NCI-H2196 (cell line): Measurements from ENCODE around the gene CDH11.

ENCODE experiments used
- DNase-seq: peaks from one replicate; lab custom pipeline; 2025; ENCODE audit not compliant: unreplicated experiment; lab: John Stamatoyannopoulos, UW

Gene CDH11, protein sequence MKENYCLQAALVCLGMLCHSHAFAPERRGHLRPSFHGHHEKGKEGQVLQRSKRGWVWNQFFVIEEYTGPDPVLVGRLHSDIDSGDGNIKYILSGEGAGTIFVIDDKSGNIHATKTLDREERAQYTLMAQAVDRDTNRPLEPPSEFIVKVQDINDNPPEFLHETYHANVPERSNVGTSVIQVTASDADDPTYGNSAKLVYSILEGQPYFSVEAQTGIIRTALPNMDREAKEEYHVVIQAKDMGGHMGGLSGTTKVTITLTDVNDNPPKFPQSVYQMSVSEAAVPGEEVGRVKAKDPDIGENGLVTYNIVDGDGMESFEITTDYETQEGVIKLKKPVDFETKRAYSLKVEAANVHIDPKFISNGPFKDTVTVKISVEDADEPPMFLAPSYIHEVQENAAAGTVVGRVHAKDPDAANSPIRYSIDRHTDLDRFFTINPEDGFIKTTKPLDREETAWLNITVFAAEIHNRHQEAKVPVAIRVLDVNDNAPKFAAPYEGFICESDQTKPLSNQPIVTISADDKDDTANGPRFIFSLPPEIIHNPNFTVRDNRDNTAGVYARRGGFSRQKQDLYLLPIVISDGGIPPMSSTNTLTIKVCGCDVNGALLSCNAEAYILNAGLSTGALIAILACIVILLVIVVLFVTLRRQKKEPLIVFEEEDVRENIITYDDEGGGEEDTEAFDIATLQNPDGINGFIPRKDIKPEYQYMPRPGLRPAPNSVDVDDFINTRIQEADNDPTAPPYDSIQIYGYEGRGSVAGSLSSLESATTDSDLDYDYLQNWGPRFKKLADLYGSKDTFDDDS

DNA sequence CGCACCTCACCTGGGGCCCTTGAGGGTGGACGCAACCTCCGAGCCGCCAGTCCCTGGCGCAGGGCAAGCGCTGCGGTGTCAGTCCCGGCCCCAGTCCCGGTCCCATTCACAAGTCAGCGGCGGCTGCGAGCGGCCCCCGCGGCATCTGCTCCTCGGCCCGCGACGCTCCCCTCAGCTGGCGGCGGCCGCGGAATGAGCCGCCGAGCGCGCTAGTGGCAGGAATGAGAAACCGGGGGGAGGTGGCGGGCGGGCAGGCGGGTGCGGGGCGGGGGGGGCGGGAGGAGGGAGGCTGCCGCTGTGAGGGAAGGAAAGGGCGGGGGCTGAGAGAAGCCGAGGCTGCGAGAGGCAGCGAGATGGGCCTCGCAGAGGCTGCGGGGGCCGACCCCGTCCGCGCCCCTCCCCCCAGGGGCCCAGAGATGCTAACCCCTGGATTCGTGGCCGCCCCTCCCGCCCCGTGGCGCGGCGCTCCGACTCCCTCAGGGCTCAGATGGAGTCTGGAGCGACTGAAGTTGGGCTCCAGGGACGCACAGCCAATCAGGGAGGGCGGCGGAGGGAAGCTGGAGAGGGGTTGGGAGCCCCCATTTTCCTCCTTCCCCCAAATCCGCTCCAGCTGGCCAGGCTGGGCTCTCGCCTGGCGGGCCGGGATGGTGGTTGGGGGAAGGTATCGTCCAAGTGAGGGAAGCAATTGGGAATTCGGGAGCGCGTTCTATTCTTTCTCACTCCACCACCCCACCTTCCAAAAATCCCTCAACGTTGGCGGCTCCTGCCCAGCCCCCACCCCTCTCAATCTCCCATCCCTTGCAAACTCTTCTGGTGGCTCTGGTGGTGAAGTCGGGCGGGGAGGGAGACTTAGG is at the start of gene CDH11:
TSS of gene CDH11 (minus strand) at position 194 of the 854 bp plus-strand sequence. CDS start 117,194 bp downstream, outside the sequence.
- peak; percentile 23 for DNase-seq

DNA sequence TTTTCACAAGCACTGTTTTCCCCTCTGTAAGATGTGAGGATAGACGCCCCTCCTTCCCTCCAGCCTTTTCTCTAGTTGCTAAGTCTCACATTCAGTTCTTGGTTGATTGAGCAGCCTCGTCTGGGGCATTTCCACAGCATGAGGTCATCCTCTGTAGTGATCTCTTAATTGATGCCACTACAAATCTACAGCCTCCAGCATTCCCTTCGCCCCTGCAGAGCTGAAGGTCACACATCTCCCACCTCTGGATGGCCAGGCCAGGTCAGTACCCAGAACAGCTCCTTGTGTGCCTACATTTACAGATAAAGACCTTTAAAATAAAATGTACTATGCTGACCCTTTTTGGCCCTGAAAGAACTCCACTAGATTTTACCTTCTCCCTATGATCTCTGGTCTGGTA is 32.5 kb upstream of the CDH11 start:
- no peak for DNase-seq

DNA sequence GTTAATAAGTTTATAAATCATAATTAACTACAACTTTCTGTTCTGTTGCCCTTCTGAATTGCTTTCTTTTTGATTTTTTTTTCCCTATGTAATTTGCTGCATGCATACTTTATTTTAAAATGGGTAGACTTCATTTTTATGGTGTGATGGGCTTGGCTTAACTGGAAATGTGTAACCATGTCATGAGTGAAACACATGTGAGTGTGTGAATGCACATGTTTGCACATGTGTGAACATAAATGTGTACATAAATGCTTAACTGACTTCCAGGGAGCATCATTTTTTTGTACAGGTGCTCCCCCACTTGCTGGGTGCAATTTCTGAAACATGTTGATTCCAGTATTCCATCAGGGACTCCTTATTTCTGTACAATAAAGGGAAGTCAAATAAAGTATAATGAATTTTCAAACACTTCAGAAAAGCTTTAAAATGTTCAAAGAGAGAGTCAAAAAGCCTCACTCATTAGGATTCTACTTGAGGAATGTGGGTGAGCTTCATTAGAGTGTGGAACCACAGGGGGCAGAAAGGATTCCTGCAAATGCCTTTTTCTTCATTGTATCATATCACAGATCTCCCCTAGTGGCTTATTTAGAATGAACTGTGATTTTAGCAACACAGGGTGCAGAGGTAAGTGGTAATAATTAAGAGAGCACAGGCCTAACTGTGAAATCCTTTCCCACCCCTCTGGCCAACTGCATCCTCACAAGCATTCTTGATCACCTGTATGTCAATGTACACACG is 31.7 kb upstream of the CDH11 start:
- DNase-seq, result no peak

DNA sequence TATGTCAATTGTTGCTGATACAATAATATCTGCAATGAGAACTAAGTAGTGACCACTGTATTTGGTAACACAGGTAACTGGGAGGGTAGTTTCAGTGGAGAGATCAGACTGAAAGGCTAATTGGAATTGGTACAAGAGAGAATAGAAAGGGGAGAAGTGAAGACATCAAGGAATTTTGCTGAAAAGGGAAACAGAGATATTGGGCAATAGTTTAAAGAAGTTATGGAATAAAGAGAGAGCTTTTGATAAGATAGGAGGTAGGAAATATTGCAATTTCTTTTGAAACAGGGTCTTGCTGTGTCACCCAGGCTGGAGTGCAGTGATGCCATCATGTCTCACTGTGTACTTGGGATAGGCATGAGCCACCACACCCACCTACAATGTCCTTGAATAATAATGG is 26.9 kb upstream of the CDH11 start:
- no peak for DNase-seq

DNA sequence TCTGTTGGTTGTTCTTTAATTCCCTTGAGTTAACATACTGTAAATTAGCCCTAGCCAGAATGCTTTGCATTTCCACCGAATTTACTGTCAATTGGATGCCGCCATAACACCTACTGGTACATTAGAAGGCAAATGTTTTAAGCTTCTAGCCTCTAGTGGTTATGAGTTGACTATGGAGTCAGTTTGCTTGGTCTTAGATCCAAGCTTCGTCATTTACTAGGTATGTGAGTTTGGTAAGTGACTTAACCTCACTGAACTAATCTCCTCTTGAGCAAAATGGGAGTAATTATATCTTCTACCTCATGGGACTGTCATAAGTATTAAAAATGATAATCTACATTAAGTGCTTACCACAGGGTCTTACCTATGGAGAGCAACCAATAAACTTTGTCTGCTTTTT is 20.4 kb upstream of the CDH11 start:
- DNase-seq, result no peak

DNA sequence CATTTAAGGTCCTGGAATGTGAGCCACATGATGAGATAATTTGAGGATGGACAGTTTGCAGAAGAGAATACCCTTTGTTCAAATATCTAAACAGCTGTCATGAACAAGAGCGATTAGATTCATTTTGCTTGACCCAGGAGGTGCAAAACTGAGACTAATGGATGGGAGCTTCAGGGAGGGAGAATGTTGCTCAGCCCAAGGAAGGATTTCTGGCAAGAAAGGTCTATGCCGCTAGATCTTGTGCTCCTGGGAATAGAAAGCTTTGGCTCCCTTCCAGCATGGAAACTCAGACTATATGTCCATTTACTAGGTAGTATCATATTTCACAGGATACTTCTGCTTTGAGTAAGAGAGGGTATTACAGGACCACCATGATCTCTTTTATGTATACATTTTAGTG is 14.8 kb upstream of the CDH11 start:
- DNase-seq, result no peak

DNA sequence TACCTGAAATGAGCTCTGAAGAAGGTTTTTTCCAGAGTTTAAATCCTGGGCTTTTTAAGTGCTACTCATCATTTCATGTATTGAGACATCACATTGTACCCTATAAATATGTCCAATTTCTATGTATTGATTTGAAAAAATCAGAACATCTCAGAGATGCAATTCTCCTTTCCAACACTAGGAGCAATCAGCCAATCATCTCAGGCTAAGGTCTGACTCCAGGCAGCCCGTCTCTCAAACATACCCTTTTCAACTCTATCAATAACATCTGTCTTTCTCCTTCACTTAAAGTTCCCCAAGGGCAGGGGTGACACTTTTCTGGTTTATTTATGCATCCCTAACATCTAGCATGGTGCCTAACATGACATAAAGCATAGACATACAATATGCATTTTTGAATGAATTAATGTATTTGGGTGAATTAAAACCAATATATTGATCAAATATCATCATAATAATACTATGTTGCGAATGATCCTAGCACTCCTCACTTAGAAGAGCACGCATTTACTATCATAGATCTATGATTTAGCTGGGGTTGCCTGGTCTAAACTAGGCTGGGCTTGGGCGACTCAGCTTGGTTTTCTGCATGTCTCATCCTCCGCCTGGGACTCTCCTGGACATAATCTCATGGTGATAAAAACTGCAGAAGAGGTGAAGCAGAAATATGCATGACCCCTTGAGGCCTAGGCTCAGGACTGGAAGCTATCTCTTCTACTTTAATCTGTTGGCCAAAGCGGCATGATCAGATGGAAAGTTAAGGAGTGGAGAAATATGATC is 5.2 kb upstream of the CDH11 start:
- no peak for DNase-seq

DNA sequence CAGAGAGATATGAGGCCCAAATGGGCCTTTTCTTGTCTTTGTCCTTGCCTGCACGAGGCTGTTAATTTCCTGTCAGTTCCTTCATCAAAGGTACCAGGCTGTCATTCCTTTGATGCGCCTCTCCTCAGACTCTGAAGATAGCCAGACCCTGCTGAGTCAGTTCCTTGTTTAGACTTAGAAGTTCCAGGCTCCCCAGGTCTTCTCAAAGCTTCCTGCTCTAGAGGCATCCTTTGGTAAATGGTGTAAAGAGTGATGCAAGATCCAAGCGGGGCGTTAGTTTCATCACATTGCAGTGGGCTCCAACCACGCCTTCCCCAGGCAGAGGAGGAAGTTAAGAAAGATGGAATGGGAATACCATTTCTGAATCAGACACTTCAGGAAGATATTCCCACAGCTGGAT is 4.0 kb upstream of the CDH11 start:
- no peak for DNase-seq

DNA sequence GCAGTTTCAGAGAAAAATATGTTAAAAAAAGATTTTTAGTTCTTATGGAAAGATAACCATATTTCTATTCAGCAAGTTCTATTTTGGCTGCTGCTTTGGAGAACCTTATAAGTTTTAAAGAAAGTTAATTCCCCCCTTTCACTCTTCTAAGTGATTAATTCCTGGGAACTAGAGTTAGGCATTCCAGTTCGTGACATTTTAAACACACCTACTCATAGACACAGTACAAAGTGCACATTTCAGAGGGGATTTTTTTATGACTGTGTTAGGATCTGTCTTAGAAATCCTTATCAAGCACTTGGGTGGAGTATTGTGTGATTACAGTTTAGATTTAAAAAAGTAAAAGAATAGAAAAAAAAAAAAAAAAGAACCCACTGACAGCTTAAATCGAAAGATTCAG is 3.5 kb upstream of the CDH11 start:
- DNase-seq, result no peak

DNA sequence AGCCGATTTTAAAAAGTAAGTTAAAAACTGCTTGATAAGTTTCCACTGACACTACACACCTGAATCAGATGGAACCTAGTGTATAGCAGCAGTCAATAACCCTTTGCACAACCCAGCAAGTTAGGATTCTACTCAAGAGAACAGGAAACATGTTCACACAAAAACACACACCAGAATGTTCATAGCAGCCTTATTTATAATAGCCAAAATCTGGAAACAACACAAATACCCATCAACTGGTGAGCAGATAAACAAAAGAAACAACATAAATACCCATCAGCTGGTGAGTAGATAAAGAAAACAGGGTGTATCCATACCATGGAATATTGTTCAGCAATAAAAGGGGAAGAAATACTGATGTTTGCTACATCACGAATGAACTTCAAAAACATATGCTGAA is 2.7 kb upstream of the CDH11 start:
- no peak for DNase-seq

DNA sequence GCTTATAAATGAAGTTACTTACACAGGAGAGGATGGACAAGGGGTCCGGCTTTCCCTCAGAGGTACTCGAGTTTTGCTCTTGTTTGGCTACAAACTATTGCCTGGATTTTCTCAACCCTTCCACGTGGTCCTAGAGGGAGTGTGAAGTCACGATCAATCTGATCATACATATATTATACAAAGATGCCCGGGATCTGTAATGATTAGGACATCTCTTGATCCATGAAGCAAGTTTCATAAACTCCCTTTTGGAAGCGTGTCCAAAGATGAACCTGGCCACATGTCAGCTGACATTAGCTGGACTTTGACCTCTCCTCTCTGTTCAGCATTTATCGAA is 2.3 kb upstream of the CDH11 start:
- no peak for DNase-seq

DNA sequence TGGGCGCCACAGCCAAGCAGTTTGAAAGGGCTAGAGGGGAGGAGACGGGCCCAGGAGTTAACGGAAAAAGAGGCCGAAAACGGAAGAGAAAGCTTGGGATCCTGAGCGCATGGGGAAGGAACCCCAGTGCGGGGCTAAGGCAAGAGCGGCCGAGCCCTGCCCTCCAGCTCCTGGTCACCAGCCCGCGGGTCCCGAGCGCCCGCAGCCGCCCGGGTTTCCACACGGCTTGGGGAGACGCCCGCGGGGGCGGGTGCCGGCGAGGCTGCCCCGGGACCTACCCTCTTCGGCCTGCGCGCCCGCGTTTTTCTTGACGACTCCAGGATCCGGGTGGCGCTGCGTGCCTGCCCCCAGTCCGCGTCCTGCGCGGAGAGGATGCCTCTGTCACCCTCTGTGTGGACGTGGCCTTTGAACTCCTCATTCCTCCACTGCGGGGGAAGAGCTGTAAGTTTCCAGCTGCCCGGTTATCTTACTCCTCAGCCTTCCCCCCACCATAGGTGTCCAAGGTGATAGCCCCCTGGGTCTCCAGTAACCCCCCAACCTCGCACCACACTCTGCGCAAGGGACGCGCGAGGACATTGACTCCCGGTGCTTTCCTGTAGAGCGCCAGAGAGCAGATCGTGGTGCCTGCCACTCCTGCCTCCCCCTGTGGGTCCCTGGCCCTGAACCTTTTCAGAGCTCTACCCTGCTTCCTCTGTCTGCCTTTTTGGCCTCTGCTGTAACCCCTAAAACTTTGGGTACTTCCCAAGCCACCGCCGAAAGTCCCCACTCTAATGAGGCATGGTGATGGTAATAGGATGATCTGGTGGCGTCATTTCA is 1.7 kb upstream of the CDH11 start:
- no peak for DNase-seq

DNA sequence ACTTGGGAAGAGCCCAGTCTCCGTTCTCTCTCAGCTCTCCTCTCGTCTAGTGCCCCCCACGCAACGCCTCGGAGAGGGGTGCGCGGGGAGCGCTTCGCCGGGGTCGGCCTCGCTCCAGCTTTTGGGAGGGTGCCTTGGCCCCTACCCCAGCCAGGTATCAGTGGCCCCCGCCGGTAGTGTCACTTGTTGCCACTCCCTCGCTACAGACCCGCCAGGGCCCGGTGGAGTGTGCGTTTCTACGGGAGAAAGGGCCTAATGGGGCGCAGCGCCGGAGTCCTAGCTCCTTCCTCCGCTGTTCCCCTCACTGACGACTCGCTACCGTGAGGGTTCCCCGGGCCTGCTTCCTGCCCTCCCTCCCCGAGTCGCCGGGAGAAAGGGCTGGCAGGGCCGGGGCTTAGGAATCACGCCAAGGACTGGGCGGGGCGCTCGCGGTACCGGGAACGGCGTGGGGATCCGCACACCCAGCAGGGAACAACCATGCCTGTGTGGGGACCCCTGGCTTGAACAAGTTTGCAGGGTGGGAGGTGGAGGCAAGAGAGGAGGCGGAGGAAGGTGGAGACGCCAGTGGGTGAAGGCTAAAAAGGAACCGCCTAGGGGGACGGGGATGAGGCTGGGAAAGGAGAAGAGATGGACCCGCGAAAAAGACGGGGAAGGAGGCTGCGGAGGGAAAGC is 997 bp upstream of the CDH11 start:
- DNase-seq, result no peak

DNA sequence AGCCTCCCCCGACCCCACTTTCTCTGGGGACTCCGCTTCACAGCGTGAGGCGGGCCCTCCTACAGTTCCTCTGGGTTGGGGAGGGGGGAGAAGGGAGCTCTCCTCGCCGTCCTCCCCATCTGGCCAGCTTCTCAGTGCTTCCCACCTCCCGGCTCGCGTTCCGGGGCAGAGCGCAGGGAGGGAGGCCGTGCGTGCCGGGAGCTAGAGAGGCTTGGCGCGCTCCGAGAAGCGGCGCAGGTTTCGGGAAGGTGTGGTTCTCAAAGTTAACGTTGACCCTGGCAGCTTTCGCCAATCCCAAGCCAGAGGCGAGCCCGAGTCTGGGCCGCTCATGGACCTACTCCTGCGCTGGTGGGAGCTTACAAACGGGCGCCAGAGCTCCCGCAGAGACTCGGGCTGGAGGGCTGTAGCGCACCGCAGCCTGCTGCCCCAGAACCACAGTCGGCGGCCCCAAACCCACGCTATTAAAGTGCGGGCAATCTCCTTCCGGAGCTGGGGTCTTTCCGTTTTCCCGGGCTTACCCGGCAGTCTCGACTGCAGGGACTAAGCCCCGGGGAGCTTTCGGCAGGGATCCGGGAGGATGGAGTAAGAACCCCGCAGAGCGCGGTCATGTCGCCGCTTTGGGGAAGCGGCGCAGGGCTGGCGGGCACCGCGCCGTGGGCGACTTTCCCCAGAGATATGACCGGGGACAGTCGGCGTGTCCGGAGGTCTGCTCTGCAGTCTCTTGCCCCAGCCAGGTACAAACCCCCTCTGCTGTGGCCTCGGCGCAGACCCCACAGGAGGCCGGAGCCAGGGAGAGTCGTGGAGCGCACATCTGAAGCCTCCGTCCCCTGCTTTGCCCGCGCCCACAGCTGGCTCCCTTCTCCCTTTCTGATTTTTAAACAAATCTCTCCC is 787 bp downstream of the CDH11 start:
- no peak for DNase-seq

DNA sequence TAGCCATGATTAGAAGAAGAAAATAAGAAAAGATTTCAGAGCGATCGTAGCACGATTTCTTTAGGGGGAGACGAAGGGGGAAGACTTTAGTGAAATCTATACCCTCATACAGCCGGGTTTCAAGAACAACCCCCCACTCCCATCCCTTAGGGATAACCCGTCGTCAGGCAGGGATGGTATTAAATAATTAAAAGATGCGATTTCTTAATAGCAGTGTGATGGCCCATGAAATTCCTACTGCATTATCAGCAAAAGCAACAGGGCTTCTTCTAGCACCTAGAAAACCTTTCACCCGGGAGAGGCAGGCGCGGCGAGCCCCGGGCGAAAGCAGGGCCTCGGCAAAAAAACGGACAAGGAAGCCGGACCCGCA is 1.4 kb downstream of the CDH11 start:
- DNase-seq, result no peak

DNA sequence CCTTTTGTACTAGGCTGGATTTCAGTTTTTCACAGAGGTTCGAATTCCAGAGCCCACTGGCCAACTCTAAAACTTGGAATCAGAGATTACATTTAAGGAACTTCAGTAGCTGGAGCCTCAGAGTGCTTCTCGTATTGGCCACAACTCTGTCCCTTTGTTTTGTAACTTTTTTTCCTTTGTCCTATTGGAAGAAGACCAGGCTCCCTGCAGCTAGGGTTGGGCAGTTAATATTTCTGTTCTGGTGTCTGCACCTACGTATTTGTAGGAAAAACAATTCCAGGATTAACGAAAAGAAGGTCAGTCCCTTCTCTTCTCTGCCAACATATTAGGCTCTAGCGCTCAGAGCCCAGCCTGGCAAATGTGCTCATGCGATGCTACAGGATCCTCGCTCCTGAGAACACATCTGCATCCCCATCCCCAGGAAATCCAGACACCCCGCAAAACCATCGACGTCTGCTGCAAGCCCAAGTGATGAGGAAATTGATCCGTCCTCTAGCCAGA is 1.9 kb downstream of the CDH11 start:
- DNase-seq, result no peak

DNA sequence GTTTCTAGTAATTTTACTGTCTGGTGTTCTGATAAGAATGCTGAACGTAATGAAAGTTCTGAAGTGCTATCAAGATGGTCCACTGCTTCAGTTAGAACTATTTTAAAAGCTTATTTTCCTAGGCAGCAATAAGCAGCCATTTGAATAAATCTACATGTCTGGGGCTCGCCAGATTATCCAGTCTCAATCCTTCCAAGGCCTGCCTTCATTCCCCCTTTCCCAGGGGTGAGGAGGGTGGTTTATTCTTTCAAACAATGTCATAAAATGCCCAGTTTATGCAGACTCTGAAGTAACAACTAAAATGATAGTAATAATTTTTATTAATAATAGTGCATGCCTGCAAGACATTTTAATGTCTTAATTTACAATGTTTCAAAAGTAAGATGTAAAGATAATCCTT is 2.4 kb downstream of the CDH11 start:
- DNase-seq, result no peak

DNA sequence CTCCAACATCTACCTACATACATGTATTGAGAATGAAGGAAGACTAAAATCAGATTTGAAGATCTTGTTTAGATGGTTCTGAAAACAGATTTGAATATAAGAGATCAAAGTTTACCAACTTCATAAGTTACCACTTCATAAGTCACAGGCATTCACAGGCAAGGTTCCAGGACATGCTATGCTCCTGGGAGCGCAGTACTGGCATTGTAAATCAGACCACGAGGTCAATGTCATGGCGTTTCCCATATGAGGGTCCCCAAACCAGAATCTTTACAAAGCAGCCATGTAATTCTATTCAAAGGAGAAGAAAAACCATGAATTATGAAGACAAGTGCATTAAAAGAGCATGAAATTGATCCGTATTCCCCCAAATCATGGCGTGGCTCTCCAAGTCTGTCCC is 3.0 kb downstream of the CDH11 start:
- no peak for DNase-seq
